C4-2B (cell line): Measurements from ENCODE around the gene SH3BP5L.

ENCODE experiments used
- CTCF ChIP-seq: fragments of 450-650 bp; conservative IDR thresholded peaks from 2 replicates; pipeline ENCODE4 v1.5.1; 2017; ENCODE audit warnings: mild to moderate bottlenecking
- ZFX ChIP-seq: fragments of 450-650 bp; IDR thresholded peaks from 2 replicates; pipeline ENCODE4 v1.6.1; 2017

DNA sequence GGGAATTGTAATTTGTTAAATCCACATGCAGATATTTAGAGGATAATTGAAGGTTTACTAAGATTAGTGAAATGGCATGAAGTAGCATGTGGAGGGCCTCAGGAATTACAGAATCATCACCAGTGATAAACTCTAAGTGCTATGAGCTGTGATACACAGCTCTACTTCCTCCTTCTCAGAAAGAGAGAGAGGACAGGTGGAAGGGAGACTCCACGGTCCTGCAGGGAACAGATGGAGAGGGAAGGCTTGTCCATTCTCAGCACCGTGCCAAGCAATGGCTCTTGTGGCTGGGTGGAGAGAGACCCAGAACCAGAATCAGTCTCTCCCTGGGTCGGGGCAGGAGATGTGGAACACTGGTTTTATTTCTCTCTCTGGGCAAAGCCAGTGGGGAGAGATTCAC lies 42.3 kb downstream of the SH3BP5L start:
- no peak for TF ChIP-seq CTCF
- TF ChIP-seq ZFX, result no peak
